SK-N-SH treated with all-trans-retinoic acid at 6 μM for 48 hours (cell line): ENCODE data around the gene ARSB.

Experiments used
- ARNTL ChIP-seq: fragments of 450-650 bp; formaldehyde crosslinking; IDR thresholded peaks from 2 replicates; pipeline ENCODE4 v1.5.0; 2020; ENCODE audit warnings: low read depth, mild to moderate bottlenecking, moderate library complexity, borderline replicate concordance
- BACH2 ChIP-seq: fragments of 250-450 bp; sonication (Bioruptor Pico); IDR thresholded peaks from 2 replicates; pipeline ENCODE4 v1.9.0; 2021; ENCODE audit warnings: mild to moderate bottlenecking, borderline replicate concordance
- PPARA ChIP-seq: fragments of 250-450 bp; sonication (Bioruptor Pico); IDR thresholded peaks from 2 replicates; pipeline ENCODE4 v1.5.0; 2020; ENCODE audit warnings: mild to moderate bottlenecking, borderline replicate concordance
- TCF4 ChIP-seq: fragments of 250-450 bp; sonication (Bioruptor Pico); IDR thresholded peaks from 2 replicates; pipeline ENCODE4 v1.8.0; 2021; ENCODE audit warnings: mild to moderate bottlenecking, moderate library complexity, borderline replicate concordance
- ZC3H10 ChIP-seq: fragments of 250-450 bp; sonication (Bioruptor Pico); IDR thresholded peaks from 2 replicates; pipeline ENCODE4 v1.5.1; 2021; ENCODE audit warnings: mild to moderate bottlenecking, moderate library complexity
- ZFP3 ChIP-seq: fragments of 250-450 bp; sonication (Bioruptor Pico); IDR thresholded peaks from 2 replicates; pipeline ENCODE4 v1.5.0; 2020; ENCODE audit warnings: mild to moderate bottlenecking, moderate library complexity
- ZNF70 ChIP-seq: fragments of 450-650 bp; formaldehyde crosslinking; IDR thresholded peaks from 2 replicates; pipeline ENCODE4 v1.5.0; 2020; ENCODE audit warnings: mild to moderate bottlenecking, moderate library complexity
- ZNF8 ChIP-seq: fragments of 450-650 bp; formaldehyde crosslinking; IDR thresholded peaks from 2 replicates; pipeline ENCODE4 v1.5.0; 2020; ENCODE audit warnings: mild to moderate bottlenecking, moderate library complexity
- TF ChIP-seq, protein P1 (sequence below): fragments of 250-450 bp; sonication (Bioruptor Pico); IDR thresholded peaks from 2 replicates; pipeline ENCODE4 v1.8.0; 2020; ENCODE audit warnings: mild to moderate bottlenecking, moderate library complexity, borderline replicate concordance

DNA sequence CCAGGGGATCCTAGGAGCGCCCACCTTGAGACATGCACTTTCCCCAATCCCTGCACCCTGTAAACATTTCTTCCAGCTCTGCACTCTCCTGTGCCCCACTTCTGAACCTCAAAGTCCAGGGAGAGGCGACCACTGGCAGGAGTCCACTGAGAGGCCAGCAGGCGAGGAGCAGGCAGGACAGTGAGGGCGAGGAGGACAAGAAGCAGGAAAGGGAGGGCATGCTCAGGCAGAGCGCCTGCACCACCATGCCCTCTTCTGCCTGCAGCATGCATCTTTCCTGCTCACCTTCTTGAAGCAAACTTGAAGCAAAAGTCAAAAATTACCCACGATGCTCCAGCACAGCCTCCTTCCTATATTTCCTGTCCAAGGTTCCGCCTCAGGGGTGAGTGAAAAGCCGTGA is 10.1 kb downstream of the ARSB start:
- no peak for TF ChIP-seq ZC3H10
- TF ChIP-seq ZFP3 (CRISPR knock-in tag) = no peak
- TF ChIP-seq ZNF8 (CRISPR knock-in tag) = no peak
- TF ChIP-seq ZNF70 = no peak
- TF ChIP-seq ARNTL (CRISPR knock-in tag) = no peak
- TF ChIP-seq, protein P1, sequence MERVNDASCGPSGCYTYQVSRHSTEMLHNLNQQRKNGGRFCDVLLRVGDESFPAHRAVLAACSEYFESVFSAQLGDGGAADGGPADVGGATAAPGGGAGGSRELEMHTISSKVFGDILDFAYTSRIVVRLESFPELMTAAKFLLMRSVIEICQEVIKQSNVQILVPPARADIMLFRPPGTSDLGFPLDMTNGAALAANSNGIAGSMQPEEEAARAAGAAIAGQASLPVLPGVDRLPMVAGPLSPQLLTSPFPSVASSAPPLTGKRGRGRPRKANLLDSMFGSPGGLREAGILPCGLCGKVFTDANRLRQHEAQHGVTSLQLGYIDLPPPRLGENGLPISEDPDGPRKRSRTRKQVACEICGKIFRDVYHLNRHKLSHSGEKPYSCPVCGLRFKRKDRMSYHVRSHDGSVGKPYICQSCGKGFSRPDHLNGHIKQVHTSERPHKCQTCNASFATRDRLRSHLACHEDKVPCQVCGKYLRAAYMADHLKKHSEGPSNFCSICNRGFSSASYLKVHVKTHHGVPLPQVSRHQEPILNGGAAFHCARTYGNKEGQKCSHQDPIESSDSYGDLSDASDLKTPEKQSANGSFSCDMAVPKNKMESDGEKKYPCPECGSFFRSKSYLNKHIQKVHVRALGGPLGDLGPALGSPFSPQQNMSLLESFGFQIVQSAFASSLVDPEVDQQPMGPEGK (CRISPR knock-in tag) = no peak
- no peak for TF ChIP-seq BACH2 (CRISPR knock-in tag)
- no peak for TF ChIP-seq TCF4 (CRISPR knock-in tag)
- no peak for TF ChIP-seq PPARA (CRISPR knock-in tag)
